Heart left ventricle (tissue), 16 donors: ENCODE measurements around the gene MLLT3. TPM values are rescaled to one million over a fixed set of nuclear protein-coding genes. Genes with fewer than 3 reads are reported as not detected.

ENCODE experiments used
- ATAC-seq, 4 donors: fragments of 200-7000 bp; cut with Tn5 transposase; one replicate each; pipeline ENCODE4 v1.9.1; 2020 to 2022; ENCODE audit warnings: moderate library complexity in 4 of 4, mild to moderate bottlenecking in 3 of 4, moderate number of reproducible peaks in 1 of 4
- DNase-seq, 5 donors: peaks; one replicate each; pipeline ENCODE4 v3.0.0-alpha.2; 2020
- H3K27ac ChIP-seq, 12 donors: fragments of 200-600 bp; sonication (generic) in 4 of 12; one replicate each; pipeline versions ENCODE4 v1.5.0 to v1.8.0; 2016 to 2022; ENCODE audit warnings: mild to moderate bottlenecking in 2 of 12
- H3K27me3 ChIP-seq, 9 donors: fragments of 200-600 bp; sonication (generic) in 2 of 9; one replicate each; pipeline versions ENCODE4 v1.5.1 to v1.8.0; 2016 to 2022; ENCODE audit warnings: mild to moderate bottlenecking in 3 of 9
- H3K36me3 ChIP-seq, 9 donors: fragments of 200-600 bp; sonication (generic) in 2 of 9; one replicate each; pipeline versions ENCODE4 v1.5.0 to v1.8.0; 2018 to 2022; ENCODE audit warnings: mild to moderate bottlenecking in 2 of 9
- H3K4me1 ChIP-seq, 12 donors: fragments of 200-600 bp; sonication (generic) in 4 of 12; one replicate each; pipeline versions ENCODE4 v1.5.0 to v1.8.0; 2016 to 2022; ENCODE audit warnings: mild to moderate bottlenecking in 3 of 12
- H3K4me3 ChIP-seq, 12 donors: fragments of 200-600 bp; sonication (generic) in 4 of 12; one replicate each; pipeline versions ENCODE4 v1.5.0 to v1.8.0; 2017 to 2022; ENCODE audit warnings: mild to moderate bottlenecking in 9 of 12, moderate library complexity in 4 of 12
- H3K9me3 ChIP-seq, 12 donors: fragments of 200-600 bp; sonication (generic) in 4 of 12; one replicate each; pipeline versions ENCODE4 v1.5.0 to v1.8.0; 2016 to 2022; ENCODE audit warnings: mild to moderate bottlenecking in 1 of 12
- POLR2A ChIP-seq, 2 donors: fragments of 450-650 bp; IDR thresholded peaks; one replicate each; pipeline ENCODE4 v1.6.1; 2017; ENCODE audit warnings: antibody characterized with exemption in 2 of 2, mild to moderate bottlenecking in 2 of 2, moderate library complexity in 2 of 2
- WGBS, 4 donors: extraction: QIAGEN DNeasy Blood & Tissue Kit in 2 of 4; methylation state at CpG; one replicate each; pipeline versions ENCODE4 v1.1.5 to v1.1.7; 2013 to 2018; 5-methylcytosine and 5-hydroxymethylcytosine counted together
- intact Hi-C, 10 donors: fragments of 100-400 bp; cut with DNase I; formaldehyde crosslinking; loops; one replicate each; pipeline versions ENCODE4 v1.11.1 to v1.14.2; 2022
- polyA plus RNA-seq, 2 donors: library from polyadenylated mRNA; stranded (reverse); fragments of 200-250 nt; gene quantifications; one replicate each; pipeline ENCODE4 v1.2.3, GENCODE V29; 2013
- total RNA-seq, 9 donors: library from RNA; depleted of rRNA in 2 of 9; stranded (reverse); fragments of >200 nt in 2 of 9; fragmentation: NEBNext Ultra II Directional in 3 of 9; extraction: Animal tissue kit (Norgen Biotek cat#: 25700) in 3 of 9; gene quantifications; one replicate each; pipeline versions ENCODE4 v1.1.0 to v1.2.4, GENCODE V29; 2016 to 2023
- TF ChIP-seq, protein P1 (sequence below), 12 donors: fragments of 200-600 bp; sonication (generic) in 4 of 12; IDR thresholded peaks; one replicate each; pipeline versions ENCODE4 v1.5.0 to v1.8.0; 2018 to 2022; ENCODE audit warnings: antibody characterized with exemption in 12 of 12, mild to moderate bottlenecking in 5 of 12
- donor health status: ischemic (EF 13 %, LVEDD 7.1; RV severe dilation, severe dysfunction).
- donor health status: healthy with polysubstance abuse.
- donor health status: DM: no; HTN: yes; CAD: no.
- donor health status: DM: no; HTN: no; CAD: no.
- donor health status: ischemic (EF 25% LVEDD 6.9; RV normal size, moderate dysfunction).
- donor health status: ischemic (EF 25% LVEDD 5.7; RV mildly dilated, moderate dysfunction).
- donor health status: healthy.
- donor health status: DM: yes; HTN: yes; CAD: no.
- donor health status: ischemic (EF 35%, LVEDD 5.7; RV mildly dilated, moderate dysfunction).
- donor health status: nonischemic (EF 11% LVEDD 7.7; RV severe dilation, severe dysfunction).
- donor health status: DM: yes; HTN: yes; CAD: no.
- donor health status: PGD.
- donor health status: ischemic (EF 29% LVEDD 5.4; RV normal size, mild dysfunction).
- donor health status: nonischemic (EF 23%, LVEDD 6.1; RV moderate dilation, normal function).

The MLLT3 gene
- total and polyA plus RNA-seq, 11 donors, result 7.5 to 21.0 (median 15.3) TPM

DNA sequence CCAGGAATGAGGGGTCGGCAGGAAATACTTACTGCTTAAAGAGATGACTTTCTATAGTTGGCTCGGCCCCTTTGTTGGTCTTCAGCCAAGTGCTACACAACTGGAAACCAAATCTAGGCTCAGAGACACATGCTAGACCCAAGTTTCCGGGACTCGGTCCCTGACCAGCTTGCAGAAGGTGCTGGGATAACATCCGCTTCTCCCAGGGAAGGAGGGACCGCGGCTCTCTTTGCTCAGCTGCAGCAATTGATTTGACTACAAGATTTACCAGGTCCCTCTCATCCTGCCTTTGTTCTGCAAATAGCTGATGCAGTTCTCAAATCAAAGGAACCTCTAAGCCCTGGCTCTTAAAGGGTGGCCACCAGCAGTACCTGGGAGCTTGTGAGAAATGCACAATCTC lies 314.7 kb downstream of the MLLT3 start:
- TF ChIP-seq, protein P1, sequence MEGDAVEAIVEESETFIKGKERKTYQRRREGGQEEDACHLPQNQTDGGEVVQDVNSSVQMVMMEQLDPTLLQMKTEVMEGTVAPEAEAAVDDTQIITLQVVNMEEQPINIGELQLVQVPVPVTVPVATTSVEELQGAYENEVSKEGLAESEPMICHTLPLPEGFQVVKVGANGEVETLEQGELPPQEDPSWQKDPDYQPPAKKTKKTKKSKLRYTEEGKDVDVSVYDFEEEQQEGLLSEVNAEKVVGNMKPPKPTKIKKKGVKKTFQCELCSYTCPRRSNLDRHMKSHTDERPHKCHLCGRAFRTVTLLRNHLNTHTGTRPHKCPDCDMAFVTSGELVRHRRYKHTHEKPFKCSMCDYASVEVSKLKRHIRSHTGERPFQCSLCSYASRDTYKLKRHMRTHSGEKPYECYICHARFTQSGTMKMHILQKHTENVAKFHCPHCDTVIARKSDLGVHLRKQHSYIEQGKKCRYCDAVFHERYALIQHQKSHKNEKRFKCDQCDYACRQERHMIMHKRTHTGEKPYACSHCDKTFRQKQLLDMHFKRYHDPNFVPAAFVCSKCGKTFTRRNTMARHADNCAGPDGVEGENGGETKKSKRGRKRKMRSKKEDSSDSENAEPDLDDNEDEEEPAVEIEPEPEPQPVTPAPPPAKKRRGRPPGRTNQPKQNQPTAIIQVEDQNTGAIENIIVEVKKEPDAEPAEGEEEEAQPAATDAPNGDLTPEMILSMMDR (IDR thresholded peaks at IDR 0.05), result no peak
- TF ChIP-seq POLR2A (IDR thresholded peaks at IDR 0.05), result no peak
- Histone ChIP-seq H3K36me3 (no peaks in the 10 kb centered on the region), H3K27ac (no peak overlapping the region), H3K27me3 (peaks cover 0 to 2% (median 0%) of the 10 kb centered on the region in 9 donors), H3K4me3 (no peak overlapping the region), H3K4me1 (no peaks in the 10 kb centered on the region), H3K9me3 (no peaks in the 10 kb centered on the region)
- ATAC-seq, result no peak
- intact Hi-C loops, result no loop called here
- no peak for DNase-seq
- WGBS, 4 donors, result 22 to 36% (median 30%) methylated on average over 7 of the region's 7 CpGs

DNA sequence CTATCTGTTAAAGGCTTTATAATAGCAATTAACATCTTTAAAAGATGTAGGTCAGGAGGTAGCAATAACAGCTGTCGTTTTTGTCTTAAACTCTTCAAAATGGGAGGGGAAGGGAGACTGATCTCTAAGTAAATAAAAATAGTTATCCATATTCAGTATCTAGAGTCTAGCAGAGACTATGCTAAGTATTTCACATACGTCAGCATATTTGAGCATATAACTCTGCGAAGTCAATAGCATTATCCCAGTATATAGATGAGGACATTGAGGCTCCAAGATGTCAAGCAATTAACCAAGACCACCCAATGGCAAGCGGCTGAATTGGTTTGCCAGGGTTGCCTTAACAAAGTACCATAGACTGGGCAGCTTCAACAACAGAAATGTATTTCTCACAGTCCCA lies 316.8 kb downstream of the MLLT3 start:
- TF ChIP-seq, protein P1 (IDR thresholded peaks at IDR 0.05), result no peak
- no peak for TF ChIP-seq POLR2A (IDR thresholded peaks at IDR 0.05)
- 91 to 95% (median 95%) methylated on average over 4 of the region's 4 CpGs for WGBS, 4 donors
- no peak for ATAC-seq
- Histone ChIP-seq H3K9me3 (no peaks in the 10 kb centered on the region), H3K36me3 (no peaks in the 10 kb centered on the region), H3K27me3 (peaks cover 0 to 2% (median 0%) of the 10 kb centered on the region in 9 donors), H3K27ac (no peak overlapping the region), H3K4me1 (peaks cover 0 to 7% (median 0%) of the 10 kb centered on the region in 12 donors), H3K4me3 (no peak overlapping the region)
- DNase-seq, result no peak
- intact Hi-C loops, result no loop called here

DNA sequence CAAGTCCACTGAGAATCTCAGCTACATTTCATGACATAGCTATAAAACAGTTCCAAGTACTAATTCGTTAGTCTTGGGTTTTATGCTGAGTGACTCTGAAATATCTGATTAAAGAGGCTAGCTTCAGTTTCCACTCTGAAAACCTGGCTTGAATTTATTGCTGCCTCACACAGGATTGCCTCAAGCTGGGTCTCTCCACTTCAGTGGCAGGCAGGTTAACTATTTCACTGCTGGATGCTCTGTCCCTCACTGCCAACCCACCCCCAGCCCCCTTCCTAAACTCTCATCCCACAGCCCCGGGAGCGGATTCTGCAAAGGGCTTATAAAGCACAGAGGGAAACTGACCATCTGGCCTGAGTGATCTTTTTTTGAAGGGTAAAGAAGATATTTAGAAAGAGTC lies 318.3 kb downstream of the MLLT3 start:
- DNase-seq (no peak), ATAC-seq (no peak)
- Histone ChIP-seq H3K4me1 (peaks cover 0 to 10% (median 0%) of the 10 kb centered on the region in 12 donors), H3K9me3 (no peaks in the 10 kb centered on the region), H3K4me3 (no peak overlapping the region), H3K27me3 (peaks cover 0 to 2% (median 0%) of the 10 kb centered on the region in 9 donors), H3K27ac (no peak overlapping the region), H3K36me3 (no peaks in the 10 kb centered on the region)
- WGBS, 4 donors, result 46 to 57% (median 53%) methylated on average over 3 of the region's 3 CpGs
- TF ChIP-seq POLR2A (IDR thresholded peaks at IDR 0.05), result no peak
- TF ChIP-seq, protein P1 (IDR thresholded peaks at IDR 0.05), result no peak
- intact Hi-C loops, result no loop called here

DNA sequence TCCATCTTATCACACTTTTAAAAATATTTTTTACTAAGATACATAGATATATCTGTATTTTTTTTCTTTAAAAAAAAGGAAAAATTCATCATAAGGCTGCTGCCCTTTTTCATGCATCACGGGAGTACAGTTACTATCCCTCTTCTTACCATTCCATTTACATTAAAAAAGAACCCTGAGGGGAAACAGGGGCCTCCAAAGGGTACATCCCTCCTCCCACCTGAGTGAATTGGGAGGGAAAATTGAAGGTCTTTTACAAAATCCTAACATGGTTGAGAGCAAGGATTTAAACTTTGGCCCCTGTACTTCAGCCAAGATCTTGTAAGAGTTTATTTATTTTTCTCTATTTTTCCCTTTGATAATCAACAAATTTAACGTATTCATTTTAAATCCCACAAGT lies 319.2 kb downstream of the MLLT3 start:
- WGBS, 4 donors, result 72 to 77% (median 74%) methylated on average over 2 of the region's 2 CpGs

More for the DNA sequence above, 319.2 kb downstream of the MLLT3 start:
- H3K4me1 ChIP-seq, result peaks cover 0 to 10% (median 0%) of the 10 kb centered on the region in 12 donors
- H3K27ac ChIP-seq, result no peak overlapping the region
- H3K27me3 ChIP-seq, result peaks cover 0 to 2% (median 0%) of the 10 kb centered on the region in 9 donors
- intact Hi-C loops, result no loop called here
- ATAC-seq (no peak), DNase-seq (no peak)
- H3K4me3 ChIP-seq, result no peak overlapping the region
- TF ChIP-seq, protein P1 (IDR thresholded peaks at IDR 0.05), result no peak
- no peak for TF ChIP-seq POLR2A (IDR thresholded peaks at IDR 0.05)
- no peaks in the 10 kb centered on the region for H3K36me3 ChIP-seq
- no peaks in the 10 kb centered on the region for H3K9me3 ChIP-seq
